T-cell (primary cell): ENCODE measurements around the gene RDH16. TPM values are rescaled to one million over a fixed set of nuclear protein-coding genes. Genes with fewer than 3 reads are reported as not detected.

Experiments
- ATAC-seq, 4 experiments: fragments of 200-7000 bp in 3 of 4; fragments of 150-1000 bp in 1 of 4; cut with Tn5 transposase; replicated peaks in 1 of 4; 1 replicate in 3 of 4; 2 replicates in 1 of 4; pipeline ENCODE4 v1.10.0; 2021; ENCODE audit warnings: moderate library complexity in 3 of 4, mild to moderate bottlenecking in 2 of 4, moderate number of reproducible peaks in 1 of 4
- CTCF ChIA-PET, 2 donors: fragments of 300-600 bp; sonication (Branson Sonifier 250); formaldehyde crosslinking; loops; one replicate each; lab custom pipeline; 2022; ENCODE audit warnings: antibody characterized with exemption in 2 of 2; lab: Charles Lee
- POLR2A ChIA-PET, 2 donors: fragments of 300-600 bp; sonication (Branson Sonifier 250); formaldehyde crosslinking; loops; one replicate each; lab custom pipeline; 2022; ENCODE audit warnings: antibody characterized with exemption in 2 of 2; lab: Charles Lee
- DNase-seq, 35 experiments: peaks; one replicate each; pipeline versions ENCODE4 v3.0.0 to v3.0.0-alpha.2; 2013 to 2023
- H3K27ac ChIP-seq: one replicate; pipeline ENCODE4 v1.5.1; 2013; ENCODE audit warnings: low read length
- H3K27me3 ChIP-seq, 2 experiments: replicated peaks in 1 of 2; 1 replicate in 1 of 2; 2 replicates in 1 of 2; pipeline versions ENCODE4 v1.6.1 to v1.7.0; 2013; ENCODE audit warnings: low read length in 1 of 2, mixed read lengths in 1 of 2; ENCODE audit not compliant: control insufficient read depth in 2 of 2, insufficient read depth in 2 of 2; ENCODE audit errors: extremely low read depth in 1 of 2
- H3K36me3 ChIP-seq, 2 donors: 1 replicate in 1 of 2; 2 replicates in 1 of 2; pipeline versions ENCODE4 v1.6.1 to v1.7.0; 2013; ENCODE audit warnings: low read length in 1 of 2; ENCODE audit not compliant: control insufficient read depth in 2 of 2, insufficient read depth in 1 of 2; ENCODE audit errors: extremely low read depth in 1 of 2
- H3K4me1 ChIP-seq, 2 experiments: 1 replicate in 1 of 2; 2 replicates in 1 of 2; pipeline versions ENCODE4 v1.6.1 to v1.7.0; 2013; ENCODE audit warnings: low read length in 2 of 2, mixed read lengths in 1 of 2; ENCODE audit not compliant: insufficient read depth in 2 of 2, control insufficient read depth in 1 of 2; ENCODE audit errors: extremely low read depth in 1 of 2
- H3K4me3 ChIP-seq, 2 donors: 1 replicate in 1 of 2; 2 replicates in 1 of 2; pipeline versions ENCODE4 v1.5.1 to v1.7.0; 2013; ENCODE audit warnings: mild to moderate bottlenecking in 2 of 2, low read length in 1 of 2, moderate library complexity in 1 of 2; ENCODE audit not compliant: control insufficient read depth in 1 of 2; ENCODE audit errors: extremely low read depth in 1 of 2
- H3K9me3 ChIP-seq: 2 replicates; pipeline ENCODE4 v1.7.0; 2013
- H3K27ac Mint-ChIP-seq, 2 donors: one replicate each; pipeline ENCODE4 v1.8.0; 2020 to 2021; ENCODE audit warnings: mild to moderate bottlenecking in 2 of 2, mixed read lengths in 2 of 2
- H3K27me3 Mint-ChIP-seq, 2 donors: one replicate each; pipeline ENCODE4 v1.8.0; 2021 to 2022; ENCODE audit warnings: mixed read lengths in 2 of 2
- H3K36me3 Mint-ChIP-seq: one replicate; pipeline ENCODE4 v1.8.0; 2021; ENCODE audit warnings: mixed read lengths
- H3K4me1 Mint-ChIP-seq, 3 donors: one replicate each; pipeline ENCODE4 v1.8.0; 2020 to 2022; ENCODE audit warnings: mixed read lengths in 3 of 3, mild to moderate bottlenecking in 1 of 3
- H3K4me3 Mint-ChIP-seq, 3 donors: one replicate each; pipeline ENCODE4 v1.8.0; 2020 to 2022; ENCODE audit warnings: mild to moderate bottlenecking in 3 of 3, mixed read lengths in 3 of 3, moderate library complexity in 3 of 3
- H3K9me3 Mint-ChIP-seq, 3 donors: one replicate each; pipeline ENCODE4 v1.8.0; 2020 to 2022; ENCODE audit warnings: mixed read lengths in 3 of 3
- WGBS: methylation state at CpG from one replicate; pipeline ENCODE4 v1.1.5; 2013; ENCODE audit warnings: missing lambda C conversion rate; ENCODE audit not compliant: insufficient coverage; 5-methylcytosine and 5-hydroxymethylcytosine counted together
- total RNA-seq, 35 experiments: library from RNA in 6 of 35; stranded (reverse) in 6 of 35; fragments of 120-200 nt in 1 of 35; gene quantifications; one replicate each; pipeline versions ENCODE4 v1.2.1 to v1.2.4 and lab custom pipeline; 2013 to 2026

Gene RDH16
- total RNA-seq, 5 donors from 2014 or later (not counting 1 experiment from before 2014, with no cell fraction given), result 0.98 to 1.6 (median 1.1) TPM

- WGBS, result 96% methylated on average over 11 of the region's 11 CpGs
- Histone ChIP-seq H3K4me1 (peaks cover 0 to 12% of the 10 kb centered on the region in 2 experiments), H3K4me3 (no peak overlapping the region), H3K9me3 (no peaks in the 10 kb centered on the region), H3K27ac (no peak overlapping the region), H3K36me3 (peaks cover 10 to 25% of the 10 kb centered on the region in 2 donors), H3K27me3 (no peaks in the 10 kb centered on the region)
- Mint-ChIP-seq H3K4me3 (no peak overlapping the region), H3K4me1 (peaks cover 31 to 39% (median 36%) of the 10 kb centered on the region in 3 donors), H3K27me3 (no peaks in the 10 kb centered on the region), H3K27ac (no peak overlapping the region), H3K9me3 (no peaks in the 10 kb centered on the region), H3K36me3 (peaks cover 26% of the 10 kb centered on the region)
- ChIA-PET CTCF (no interaction called here), POLR2A (interaction anchor here in 1 of 2 donors (0.7 kb wide), 1 partner anchor 234 kb away, joined by 5 read pairs; no protein-coding TSS in a partner anchor)
- ATAC-seq (no peak), DNase-seq (no peak)
Observed at GRCh38 chr12:56995930-56996496, 38.6 kb upstream of the RDH16 start.

GRCh38 chr12:56995201-56995929 lies 38.0 kb upstream of the RDH16 start:
- Histone ChIP-seq H3K9me3 (no peaks in the 10 kb centered on the region), H3K4me1 (peaks cover 0 to 12% of the 10 kb centered on the region in 2 experiments), H3K27me3 (no peaks in the 10 kb centered on the region), H3K36me3 (peaks cover 7 to 23% of the 10 kb centered on the region in 2 donors), H3K4me3 (no peak overlapping the region), H3K27ac (no peak overlapping the region)
- Mint-ChIP-seq H3K36me3 (peaks cover 26% of the 10 kb centered on the region), H3K27ac (no peak overlapping the region), H3K4me1 (peaks cover 25 to 32% (median 29%) of the 10 kb centered on the region in 3 donors), H3K27me3 (no peaks in the 10 kb centered on the region), H3K4me3 (no peak overlapping the region), H3K9me3 (no peaks in the 10 kb centered on the region)
- WGBS, result 96% methylated on average over 19 of the region's 26 CpGs
- ChIA-PET CTCF (no interaction called here), POLR2A (no interaction called here)
- no peak for DNase-seq
- no peak for ATAC-seq

GRCh38 chr12:56994231-56994746 lies 36.9 kb upstream of the RDH16 start:
- peaks cover 7 to 16% of the 10 kb centered on the region in 2 donors for H3K36me3 ChIP-seq
- no peak overlapping the region for H3K4me3 ChIP-seq
- WGBS, result 95% methylated on average over 6 of the region's 10 CpGs
- peaks cover 0 to 10% of the 10 kb centered on the region in 2 experiments for H3K4me1 ChIP-seq
- H3K27me3 ChIP-seq, result no peaks in the 10 kb centered on the region
- Mint-ChIP-seq H3K27ac (no peak overlapping the region), H3K36me3 (peaks cover 21% of the 10 kb centered on the region), H3K27me3 (no peaks in the 10 kb centered on the region), H3K4me1 (peaks cover 14 to 27% (median 19%) of the 10 kb centered on the region in 3 donors), H3K9me3 (no peaks in the 10 kb centered on the region), H3K4me3 (no peak overlapping the region)
- ATAC-seq, result no peak
- POLR2A ChIA-PET, result no interaction called here
- no peaks in the 10 kb centered on the region for H3K9me3 ChIP-seq
- no peak for DNase-seq
- no peak overlapping the region for H3K27ac ChIP-seq
- CTCF ChIA-PET, result interaction anchor here (0.5 to 0.9 kb wide), 2 partner anchors 8 to 67 kb away, joined by 3 to 7 read pairs; no protein-coding TSS in a partner anchor

GRCh38 chr12:56993346-56993745 lies 35.9 kb upstream of the RDH16 start:
- Mint-ChIP-seq H3K27me3 (no peaks in the 10 kb centered on the region), H3K9me3 (no peaks in the 10 kb centered on the region), H3K36me3 (peaks cover 18% of the 10 kb centered on the region), H3K27ac (no peak overlapping the region), H3K4me3 (no peak overlapping the region), H3K4me1 (peaks cover 6 to 17% (median 9%) of the 10 kb centered on the region in 3 donors)
- Histone ChIP-seq H3K27me3 (no peaks in the 10 kb centered on the region), H3K9me3 (no peaks in the 10 kb centered on the region), H3K4me1 (peaks cover 0 to 6% of the 10 kb centered on the region in 2 experiments), H3K4me3 (no peak overlapping the region), H3K36me3 (peaks cover 7 to 11% of the 10 kb centered on the region in 2 donors), H3K27ac (no peak overlapping the region)
- ChIA-PET CTCF (interaction anchor here in 1 of 2 donors (0.9 kb wide), 1 partner anchor 9 kb away, joined by 3 read pairs; no protein-coding TSS in a partner anchor), POLR2A (no interaction called here)
- WGBS, result 65% methylated on average over 4 of the region's 10 CpGs
- DNase-seq, result no peak
- no peak for ATAC-seq

GRCh38 chr12:56991319-56992246 lies 34.2 kb upstream of the RDH16 start:
- H3K27me3 ChIP-seq, result no peaks in the 10 kb centered on the region
- no peak for DNase-seq
- no peak for ATAC-seq
- POLR2A ChIA-PET, result interaction anchor here in 1 of 2 donors (0.7 kb wide), 1 partner anchor 45 kb away, joined by 4 read pairs; no protein-coding TSS in a partner anchor
- peaks cover 11% of the 10 kb centered on the region for H3K36me3 Mint-ChIP-seq
- no peaks in the 10 kb centered on the region for H3K9me3 Mint-ChIP-seq
- peaks cover 9 to 15% (median 13%) of the 10 kb centered on the region in 3 donors for H3K4me1 Mint-ChIP-seq
- peaks cover 0 to 14% of the 10 kb centered on the region in 2 experiments for H3K4me1 ChIP-seq
- H3K27ac ChIP-seq, result no peak overlapping the region
- peaks cover 3 to 7% of the 10 kb centered on the region in 2 donors for H3K36me3 ChIP-seq
- no peak overlapping the region for H3K4me3 Mint-ChIP-seq
- no peaks in the 10 kb centered on the region for H3K9me3 ChIP-seq
- CTCF ChIA-PET, result no interaction called here
- no peak overlapping the region for H3K4me3 ChIP-seq
- WGBS, result 36% methylated on average over 2 of the region's 8 CpGs
- no peaks in the 10 kb centered on the region for H3K27me3 Mint-ChIP-seq
- no peak overlapping the region for H3K27ac Mint-ChIP-seq
